SU-DHL-6 (cell line): ENCODE results near the gene PTGES.

ENCODE experiments used
- H2AFZ ChIP-seq: fragments of 200-600 bp; sonication (generic); 2 replicates; pipeline ENCODE4 v1.6.1; 2014; ENCODE audit warnings: low read depth, mild to moderate bottlenecking, moderate library complexity, mixed read lengths, antibody characterized with exemption, low read length; ENCODE audit not compliant: severe bottlenecking
- H3F3A ChIP-seq: fragments of 200-600 bp; shearing (Covaris generic); 2 replicates; pipeline ENCODE4 v1.6.0; 2016; ENCODE audit warnings: antibody characterized with exemption, mild to moderate bottlenecking; ENCODE audit not compliant: insufficient read depth
- H3K27ac ChIP-seq: fragments of 200-600 bp; sonication (generic); 2 replicates; pipeline ENCODE4 v1.5.1; 2016; ENCODE audit warnings: low read depth, mild to moderate bottlenecking, low read length, moderate library complexity, mixed read lengths
- H3K27me3 ChIP-seq: fragments of 200-600 bp; sonication (generic), shearing (Covaris generic); 2 replicates; pipeline ENCODE4 v1.6.0; 2014; ENCODE audit warnings: mild to moderate bottlenecking, low read length
- H3K36me3 ChIP-seq: fragments of 200-600 bp; sonication (generic); 2 replicates; pipeline ENCODE4 v1.6.1; 2014; ENCODE audit warnings: mild to moderate bottlenecking, low read length, mixed read lengths
- H3K4me2 ChIP-seq: fragments of 300-600, 200-600 bp; shearing (Covaris generic), sonication (generic); 2 replicates; pipeline ENCODE4 v1.6.0; 2014; ENCODE audit warnings: low read length, low read depth, mild to moderate bottlenecking; ENCODE audit not compliant: poor library complexity, severe bottlenecking
- H3K4me3 ChIP-seq: fragments of 200-600 bp; sonication (generic); 2 replicates; pipeline ENCODE4 v1.5.1; 2014; ENCODE audit warnings: antibody characterized with exemption, low read length, mild to moderate bottlenecking, mixed read lengths; ENCODE audit not compliant: insufficient read depth, poor library complexity, severe bottlenecking
- H3K79me2 ChIP-seq: fragments of 200-600 bp; sonication (generic); 2 replicates; pipeline ENCODE4 v1.6.1; 2014; ENCODE audit warnings: mild to moderate bottlenecking, low read length, moderate library complexity; ENCODE audit not compliant: insufficient read depth
- H3K9ac ChIP-seq: fragments of 200-600 bp; sonication (generic); 2 replicates; pipeline ENCODE4 v1.7.0; 2014; ENCODE audit warnings: mild to moderate bottlenecking, low read length
- H3K9me2 ChIP-seq: fragments of 200-600 bp; sonication (generic); replicated peaks from 2 replicates; pipeline ENCODE4 v1.6.1; 2014; ENCODE audit warnings: low read length; ENCODE audit not compliant: insufficient read depth
- H3K9me3 ChIP-seq: fragments of 200-600 bp; sonication (generic); 2 replicates; pipeline ENCODE4 v1.6.1; 2014; ENCODE audit warnings: low read length, mixed read lengths; ENCODE audit not compliant: insufficient read depth
- H4K20me1 ChIP-seq: fragments of 200-600 bp; sonication (generic); 2 replicates; pipeline ENCODE4 v1.6.1; 2014; ENCODE audit warnings: low read depth, mild to moderate bottlenecking, antibody characterized with exemption, low read length, moderate library complexity, mixed read lengths
- EZH2phosphoT487 ChIP-seq: fragments of 200-600 bp; sonication (generic), shearing (Covaris generic); conservative IDR thresholded peaks from 2 replicates; pipeline ENCODE4 v1.6.1; 2018; ENCODE audit warnings: mild to moderate bottlenecking, antibody characterized with exemption, low read length, moderate library complexity, mixed read lengths
- TF ChIP-seq, protein P1 (sequence below): fragments of 200-600 bp; sonication (generic); IDR thresholded peaks from one replicate; pipeline ENCODE4 v1.5.1; 2017; ENCODE audit warnings: antibody characterized with exemption, mild to moderate bottlenecking, low read length, moderate library complexity; ENCODE audit not compliant: insufficient read depth, poor library complexity, severe bottlenecking

The PTGES gene

GRCh38 chr9:129712634-129713401 lies 40.0 kb downstream of the PTGES start:
- Histone ChIP-seq H3F3A (no peaks in the 10 kb centered on the region), H3K9me3 (no peaks in the 10 kb centered on the region), H3K9me2 (no peaks in the 10 kb centered on the region), H4K20me1 (no peaks in the 10 kb centered on the region), H2AFZ (no peak overlapping the region), H3K36me3 (no peaks in the 10 kb centered on the region), H3K4me2 (no peak overlapping the region), H3K27me3 (no peaks in the 10 kb centered on the region), H3K4me3 (no peak overlapping the region), H3K9ac (no peak overlapping the region), H3K79me2 (no peaks in the 10 kb centered on the region), H3K27ac (no peak overlapping the region)
- TF ChIP-seq, protein P1, sequence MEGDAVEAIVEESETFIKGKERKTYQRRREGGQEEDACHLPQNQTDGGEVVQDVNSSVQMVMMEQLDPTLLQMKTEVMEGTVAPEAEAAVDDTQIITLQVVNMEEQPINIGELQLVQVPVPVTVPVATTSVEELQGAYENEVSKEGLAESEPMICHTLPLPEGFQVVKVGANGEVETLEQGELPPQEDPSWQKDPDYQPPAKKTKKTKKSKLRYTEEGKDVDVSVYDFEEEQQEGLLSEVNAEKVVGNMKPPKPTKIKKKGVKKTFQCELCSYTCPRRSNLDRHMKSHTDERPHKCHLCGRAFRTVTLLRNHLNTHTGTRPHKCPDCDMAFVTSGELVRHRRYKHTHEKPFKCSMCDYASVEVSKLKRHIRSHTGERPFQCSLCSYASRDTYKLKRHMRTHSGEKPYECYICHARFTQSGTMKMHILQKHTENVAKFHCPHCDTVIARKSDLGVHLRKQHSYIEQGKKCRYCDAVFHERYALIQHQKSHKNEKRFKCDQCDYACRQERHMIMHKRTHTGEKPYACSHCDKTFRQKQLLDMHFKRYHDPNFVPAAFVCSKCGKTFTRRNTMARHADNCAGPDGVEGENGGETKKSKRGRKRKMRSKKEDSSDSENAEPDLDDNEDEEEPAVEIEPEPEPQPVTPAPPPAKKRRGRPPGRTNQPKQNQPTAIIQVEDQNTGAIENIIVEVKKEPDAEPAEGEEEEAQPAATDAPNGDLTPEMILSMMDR, result no peak
- no peak for TF ChIP-seq EZH2phosphoT487

- no peak overlapping the region for H3K4me3 ChIP-seq
- no peaks in the 10 kb centered on the region for H4K20me1 ChIP-seq
- H2AFZ ChIP-seq, result no peak overlapping the region
- no peaks in the 10 kb centered on the region for H3F3A ChIP-seq
- no peaks in the 10 kb centered on the region for H3K27me3 ChIP-seq
- H3K36me3 ChIP-seq, result no peaks in the 10 kb centered on the region
- no peak overlapping the region for H3K9ac ChIP-seq
- no peaks in the 10 kb centered on the region for H3K9me3 ChIP-seq
- no peak for TF ChIP-seq EZH2phosphoT487
- TF ChIP-seq, protein P1, result no peak
- no peak overlapping the region for H3K27ac ChIP-seq
- H3K79me2 ChIP-seq, result no peaks in the 10 kb centered on the region
- H3K9me2 ChIP-seq, result no peaks in the 10 kb centered on the region
- no peak overlapping the region for H3K4me2 ChIP-seq
Observed at GRCh38 chr9:129710169-129710453, 42.7 kb downstream of the PTGES start.

GRCh38 chr9:129709438-129710168 lies 43.2 kb downstream of the PTGES start:
- Histone ChIP-seq H3F3A (no peaks in the 10 kb centered on the region), H4K20me1 (no peaks in the 10 kb centered on the region), H3K27ac (no peak overlapping the region), H3K9me2 (no peaks in the 10 kb centered on the region), H3K4me3 (no peak overlapping the region), H3K79me2 (no peaks in the 10 kb centered on the region), H3K27me3 (no peaks in the 10 kb centered on the region), H3K9ac (no peak overlapping the region), H3K9me3 (no peaks in the 10 kb centered on the region), H3K36me3 (no peaks in the 10 kb centered on the region), H2AFZ (no peak overlapping the region), H3K4me2 (no peak overlapping the region)
- no peak for TF ChIP-seq EZH2phosphoT487
- TF ChIP-seq, protein P1, result no peak
